GM12892 (cell line): ENCODE data around the gene TSEN54.

Experiments
- POLR2A ChIP-seq: IDR thresholded peaks from 2 replicates; pipeline ENCODE4 v1.6.1; 2011; ENCODE audit warnings: low read depth, low read length, control low read depth
- POLR2AphosphoS5 ChIP-seq: IDR thresholded peaks from 2 replicates; pipeline ENCODE4 v1.6.1; 2011; ENCODE audit warnings: low read depth, low read length, control low read depth
- TAF1 ChIP-seq: IDR thresholded peaks from 2 replicates; pipeline ENCODE4 v1.6.1; 2011; ENCODE audit warnings: low read depth, mild to moderate bottlenecking, control low read depth, low read length, borderline replicate concordance

- TF ChIP-seq POLR2A (no peak), POLR2AphosphoS5 (no peak), TAF1 (no peak)
Observed at GRCh38 chr17:75559958-75560533, 43.7 kb downstream of the TSEN54 start.
